Endothelial cell of umbilical vein (primary cell): Measurements from ENCODE around the gene LDLRAD4. TPM values are rescaled to one million over a fixed set of nuclear protein-coding genes. Genes with fewer than 3 reads are reported as not detected.

ENCODE experiments used
- BruUV-seq: library from RNA; stranded (reverse); fragments of 400-500 nt; replicated peaks from 2 replicates; lab custom pipeline; 2021; lab: Mats Ljungman, UMichigan
- CTCF ChIA-PET: fragments of 300-600, 350-600 bp; sonication (Branson Sonifier 250); formaldehyde crosslinking; loops from one replicate; lab custom pipeline; 2021; ENCODE audit warnings: antibody characterized with exemption, inconsistent platforms; lab: Charles Lee
- POLR2A ChIA-PET: fragments of 300-600, 350-600 bp; sonication (Branson Sonifier 250); formaldehyde crosslinking; loops from one replicate; lab custom pipeline; 2021; ENCODE audit warnings: antibody characterized with exemption, inconsistent platforms; lab: Charles Lee
- DNase-seq: peaks from one replicate; pipeline ENCODE4 v3.0.0-alpha.2; 2011; ENCODE audit warnings: low read depth, low spot score
- FAIRE-seq: peaks from 2 replicates; lab custom pipeline; 2011; peaks lifted over from hg19 to GRCh38; lab: Jason Lieb, UNC
- H2AFZ ChIP-seq: 2 replicates; pipeline ENCODE4 v1.6.0; 2012; ENCODE audit warnings: low read depth, low read length, control low read depth, inconsistent platforms
- H3K27ac ChIP-seq: 2 replicates; pipeline ENCODE4 v1.5.1; 2011; ENCODE audit warnings: low read depth, mild to moderate bottlenecking, control low read depth, low read length, moderate library complexity; ENCODE audit not compliant: insufficient read depth
- H3K27me3 ChIP-seq, 2 experiments: 2 replicates each; pipeline versions ENCODE4 v1.6.0 to v1.6.1; 2011; ENCODE audit warnings: low read length in 2 of 2, mixed read lengths in 1 of 2; ENCODE audit not compliant: control insufficient read depth in 2 of 2, insufficient read depth in 2 of 2
- H3K36me3 ChIP-seq, 2 experiments: 2 replicates in 1 of 2; 3 replicates in 1 of 2; pipeline ENCODE4 v1.5.1; 2011; ENCODE audit warnings: low read length in 2 of 2, mild to moderate bottlenecking in 1 of 2, moderate library complexity in 1 of 2; ENCODE audit not compliant: control insufficient read depth in 2 of 2, insufficient read depth in 2 of 2; ENCODE audit errors: extremely low read depth in 1 of 2
- H3K4me1 ChIP-seq: 3 replicates; pipeline ENCODE4 v1.5.1; 2011; ENCODE audit warnings: mild to moderate bottlenecking, low read length; ENCODE audit not compliant: control insufficient read depth, insufficient read depth; ENCODE audit errors: extremely low read depth
- H3K4me2 ChIP-seq: 2 replicates; pipeline ENCODE4 v1.6.1; 2011; ENCODE audit warnings: low read length, control low read depth, mixed read lengths; ENCODE audit not compliant: insufficient read depth
- H3K4me3 ChIP-seq, 3 experiments: fragments of 200-600 bp in 1 of 3; sonication (generic), shearing (Covaris generic) in 1 of 3; replicated peaks in 1 of 3; 2 replicates each; pipeline ENCODE4 v1.5.1; 2011 to 2016; ENCODE audit warnings: control low read depth in 3 of 3, low read length in 3 of 3, mild to moderate bottlenecking in 2 of 3, inconsistent platforms in 1 of 3, low read depth in 1 of 3, moderate library complexity in 1 of 3; ENCODE audit not compliant: insufficient read depth in 1 of 3
- H3K79me2 ChIP-seq: 2 replicates; pipeline ENCODE4 v1.6.0; 2012; ENCODE audit warnings: low read length, inconsistent platforms; ENCODE audit not compliant: control insufficient read depth, insufficient read depth
- H3K9ac ChIP-seq: replicated peaks from 2 replicates; pipeline ENCODE3; 2011; ENCODE audit warnings: low read length, control low read depth; ENCODE audit not compliant: insufficient read depth; ENCODE audit errors: extremely low read depth
- H3K9me1 ChIP-seq: replicated peaks from 3 replicates; pipeline ENCODE4 v1.6.0; 2011; ENCODE audit warnings: mild to moderate bottlenecking, low read length; ENCODE audit not compliant: control insufficient read depth, insufficient read depth; ENCODE audit errors: extremely low read depth
- H3K9me3 ChIP-seq: replicated peaks from 2 replicates; pipeline ENCODE4 v1.5.1; 2012; ENCODE audit warnings: low read length, inconsistent platforms; ENCODE audit not compliant: control insufficient read depth, insufficient read depth
- H4K20me1 ChIP-seq: replicated peaks from 2 replicates; pipeline ENCODE3; 2011; ENCODE audit warnings: mild to moderate bottlenecking, low read length; ENCODE audit not compliant: control insufficient read depth, insufficient read depth; ENCODE audit errors: extremely low read depth
- EZH2 ChIP-seq: IDR thresholded peaks from 2 replicates; pipeline ENCODE4 v1.6.1; 2012; ENCODE audit warnings: borderline replicate concordance, low read depth, mild to moderate bottlenecking, moderate library complexity, low read length, inconsistent platforms; ENCODE audit not compliant: severe bottlenecking
- FOS ChIP-seq: IDR thresholded peaks from 2 replicates; pipeline ENCODE4 v1.6.1; 2011; ENCODE audit warnings: mild to moderate bottlenecking, low read length, moderate library complexity, borderline replicate concordance; ENCODE audit not compliant: insufficient read depth
- GATA2 ChIP-seq: IDR thresholded peaks from 2 replicates; pipeline ENCODE4 v1.7.0; 2011; ENCODE audit warnings: low read depth, mild to moderate bottlenecking, moderate library complexity, mixed read lengths, low read length; ENCODE audit not compliant: insufficient read length, insufficient read depth
- JUN ChIP-seq: IDR thresholded peaks from 2 replicates; pipeline ENCODE4 v1.6.1; 2011; ENCODE audit warnings: borderline replicate concordance, low read depth; ENCODE audit not compliant: insufficient read length, insufficient read depth
- MYC ChIP-seq: IDR thresholded peaks from one replicate; pipeline ENCODE4 v1.6.1; 2011; ENCODE audit warnings: mild to moderate bottlenecking, low read depth, low read length
- POLR2A ChIP-seq: IDR thresholded peaks from 2 replicates; pipeline ENCODE4 v1.6.1; 2012; ENCODE audit warnings: low read depth, mild to moderate bottlenecking, control low read depth, low read length
- POLR2AphosphoS5 ChIP-seq: IDR thresholded peaks from 2 replicates; pipeline ENCODE4 v1.6.1; 2012; ENCODE audit warnings: low read depth, mild to moderate bottlenecking, control low read depth, low read length, moderate library complexity; ENCODE audit not compliant: insufficient read depth
- dilution Hi-C: fragments of 300-500 bp; cut with MboI; formaldehyde crosslinking; loops from one replicate; pipeline ENCODE4 v1.15.0; 2019; ENCODE audit warnings: low sequenced_read_pairs; ENCODE audit not compliant: extremely low pct_ligation_motif_present
- intact Hi-C: fragments of 100-400 bp; cut with micrococcal nuclease; formaldehyde crosslinking; loops from one replicate; pipeline ENCODE4 v1.10.0; 2022
- polyA plus RNA-seq, 4 experiments: library from polyadenylated mRNA; depleted of rRNA in 3 of 4; stranded (reverse) in 3 of 4; unstranded in 1 of 4; fragments of >200 nt; gene quantifications; 2 replicates each; pipeline versions ENCODE4 v1.2.1 to v1.2.3, GENCODE V29; 2011 to 2012; ENCODE audit warnings: missing spikeins in 1 of 4
- total RNA-seq: library from RNA; stranded (reverse); gene quantifications from 2 replicates; pipeline ENCODE4 v1.2.3, GENCODE V29; 2021
- TF ChIP-seq, protein P1 (sequence below), 2 donors: IDR thresholded peaks; 1 replicate in 1 of 2; 2 replicates in 1 of 2; pipeline ENCODE4 v1.5.1; 2011; ENCODE audit warnings: low read length in 2 of 2, mild to moderate bottlenecking in 2 of 2, moderate library complexity in 2 of 2, control low read depth in 1 of 2, inconsistent platforms in 1 of 2, low read depth in 1 of 2; ENCODE audit not compliant: insufficient read depth in 1 of 2; ENCODE audit errors: extremely low read depth in 1 of 2
- TF ChIP-seq, protein P2 (sequence below): IDR thresholded peaks from 2 replicates; pipeline ENCODE4 v1.6.1; 2011; ENCODE audit not compliant: insufficient read depth, insufficient read length

LDLRAD4 gene
- total and polyA plus RNA-seq, 2 donors (not counting 3 experiments of a cell fraction or from before 2014, with no cell fraction given) = 5.2 to 6.5 TPM

DNA sequence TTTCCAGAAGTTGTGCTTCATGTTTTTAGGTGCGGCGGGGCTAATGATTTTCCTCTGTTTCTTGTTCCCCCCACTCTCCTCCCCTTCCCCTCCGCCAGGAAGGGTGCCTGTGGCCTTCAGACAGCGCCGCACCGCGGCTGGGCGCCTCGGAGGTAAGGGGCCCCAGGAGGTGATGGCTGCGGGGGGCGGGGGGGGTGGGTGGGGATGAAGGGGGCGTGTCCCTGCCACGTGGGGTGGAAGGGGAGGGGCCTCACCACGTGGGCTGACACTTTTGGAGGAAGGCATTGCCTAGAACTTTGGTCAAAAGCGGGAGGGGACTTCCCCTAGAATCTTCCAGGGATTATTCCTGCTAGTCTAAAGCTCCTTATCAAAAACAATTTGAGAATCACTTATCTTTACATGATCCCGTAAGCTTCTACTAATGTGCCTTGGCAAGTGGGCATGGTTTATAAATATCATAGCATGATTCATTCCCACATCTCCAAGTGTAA lies 424.7 kb downstream of the LDLRAD4 start:
- no peaks in the 10 kb centered on the region for H3K36me3 ChIP-seq
- intact Hi-C loops (no loop called here), dilution Hi-C loops (no loop called here)
- no peak overlapping the region for H3K9ac ChIP-seq
- ChIA-PET CTCF (no interaction called here), POLR2A (no interaction called here)
- no peaks in the 10 kb centered on the region for H3K4me1 ChIP-seq
- no peak overlapping the region for H3K27ac ChIP-seq
- FAIRE-seq (no peak), DNase-seq (no peak)
- no TSS peak for BruUV-seq
- H2AFZ ChIP-seq = no peak overlapping the region
- TF ChIP-seq JUN = no peak
- no peak for TF ChIP-seq MYC
- TF ChIP-seq GATA2 = no peak
- TF ChIP-seq, protein P1, sequence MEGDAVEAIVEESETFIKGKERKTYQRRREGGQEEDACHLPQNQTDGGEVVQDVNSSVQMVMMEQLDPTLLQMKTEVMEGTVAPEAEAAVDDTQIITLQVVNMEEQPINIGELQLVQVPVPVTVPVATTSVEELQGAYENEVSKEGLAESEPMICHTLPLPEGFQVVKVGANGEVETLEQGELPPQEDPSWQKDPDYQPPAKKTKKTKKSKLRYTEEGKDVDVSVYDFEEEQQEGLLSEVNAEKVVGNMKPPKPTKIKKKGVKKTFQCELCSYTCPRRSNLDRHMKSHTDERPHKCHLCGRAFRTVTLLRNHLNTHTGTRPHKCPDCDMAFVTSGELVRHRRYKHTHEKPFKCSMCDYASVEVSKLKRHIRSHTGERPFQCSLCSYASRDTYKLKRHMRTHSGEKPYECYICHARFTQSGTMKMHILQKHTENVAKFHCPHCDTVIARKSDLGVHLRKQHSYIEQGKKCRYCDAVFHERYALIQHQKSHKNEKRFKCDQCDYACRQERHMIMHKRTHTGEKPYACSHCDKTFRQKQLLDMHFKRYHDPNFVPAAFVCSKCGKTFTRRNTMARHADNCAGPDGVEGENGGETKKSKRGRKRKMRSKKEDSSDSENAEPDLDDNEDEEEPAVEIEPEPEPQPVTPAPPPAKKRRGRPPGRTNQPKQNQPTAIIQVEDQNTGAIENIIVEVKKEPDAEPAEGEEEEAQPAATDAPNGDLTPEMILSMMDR (IDR thresholded peaks at IDR 0.05; ENCODE audit: extremely low read depth in 1 of 2, insufficient read depth in 1 of 2, low read depth in 1 of 2, low read length in 2 of 2) = no peak
- no peak for TF ChIP-seq FOS
- TF ChIP-seq, protein P2, sequence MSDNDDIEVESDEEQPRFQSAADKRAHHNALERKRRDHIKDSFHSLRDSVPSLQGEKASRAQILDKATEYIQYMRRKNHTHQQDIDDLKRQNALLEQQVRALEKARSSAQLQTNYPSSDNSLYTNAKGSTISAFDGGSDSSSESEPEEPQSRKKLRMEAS = no peak
- TF ChIP-seq EZH2 = no peak
- TF ChIP-seq POLR2A = no peak
- TF ChIP-seq POLR2AphosphoS5 = no peak
- no peak overlapping the region for H3K4me2 ChIP-seq
- no peaks in the 10 kb centered on the region for H3K9me1 ChIP-seq
- H4K20me1 ChIP-seq = no peaks in the 10 kb centered on the region
- no peaks in the 10 kb centered on the region for H3K79me2 ChIP-seq
- no peak overlapping the region for H3K4me3 ChIP-seq
- H3K27me3 ChIP-seq = peaks cover 8 to 9% of the 10 kb centered on the region in 2 experiments
- no peaks in the 10 kb centered on the region for H3K9me3 ChIP-seq
